MG63 (cell line): ENCODE results near the gene ANKRD34A. TPM values are rescaled to one million over a fixed set of nuclear protein-coding genes. Genes with fewer than 3 reads are reported as not detected.

Experiments
- DNase-seq: peaks from one replicate; pipeline ENCODE4 v3.0.0-alpha.2; 2020
- H3K27me3 ChIP-seq: fragments of 250-450 bp; sonication (Bioruptor Pico); 2 replicates; pipeline ENCODE4 v1.5.1; 2020; ENCODE audit warnings: mild to moderate bottlenecking, moderate library complexity
- H3K36me3 ChIP-seq: fragments of 250-450 bp; sonication (Bioruptor Pico); 2 replicates; pipeline ENCODE4 v1.5.1; 2020; ENCODE audit warnings: mild to moderate bottlenecking, moderate library complexity
- H3K4me3 ChIP-seq: fragments of 250-450 bp; sonication (Bioruptor Pico); 2 replicates; pipeline ENCODE4 v1.5.1; 2020; ENCODE audit warnings: mild to moderate bottlenecking, moderate library complexity
- H3K9me3 ChIP-seq: fragments of 250-450 bp; sonication (Bioruptor Pico); 2 replicates; pipeline ENCODE4 v1.5.1; 2020; ENCODE audit warnings: mild to moderate bottlenecking, moderate library complexity
- total RNA-seq: library from RNA; depleted of rRNA; stranded (reverse); fragments of >200 nt; shearing (Covaris generic); gene quantifications from 2 replicates; pipeline ENCODE4 v1.2.3, GENCODE V29; 2014; ENCODE audit warnings: low replicate concordance; rRNA removed

The ANKRD34A gene
- 0.30 TPM in 1 of 2 replicates, not detected in the other for total RNA-seq

DNA sequence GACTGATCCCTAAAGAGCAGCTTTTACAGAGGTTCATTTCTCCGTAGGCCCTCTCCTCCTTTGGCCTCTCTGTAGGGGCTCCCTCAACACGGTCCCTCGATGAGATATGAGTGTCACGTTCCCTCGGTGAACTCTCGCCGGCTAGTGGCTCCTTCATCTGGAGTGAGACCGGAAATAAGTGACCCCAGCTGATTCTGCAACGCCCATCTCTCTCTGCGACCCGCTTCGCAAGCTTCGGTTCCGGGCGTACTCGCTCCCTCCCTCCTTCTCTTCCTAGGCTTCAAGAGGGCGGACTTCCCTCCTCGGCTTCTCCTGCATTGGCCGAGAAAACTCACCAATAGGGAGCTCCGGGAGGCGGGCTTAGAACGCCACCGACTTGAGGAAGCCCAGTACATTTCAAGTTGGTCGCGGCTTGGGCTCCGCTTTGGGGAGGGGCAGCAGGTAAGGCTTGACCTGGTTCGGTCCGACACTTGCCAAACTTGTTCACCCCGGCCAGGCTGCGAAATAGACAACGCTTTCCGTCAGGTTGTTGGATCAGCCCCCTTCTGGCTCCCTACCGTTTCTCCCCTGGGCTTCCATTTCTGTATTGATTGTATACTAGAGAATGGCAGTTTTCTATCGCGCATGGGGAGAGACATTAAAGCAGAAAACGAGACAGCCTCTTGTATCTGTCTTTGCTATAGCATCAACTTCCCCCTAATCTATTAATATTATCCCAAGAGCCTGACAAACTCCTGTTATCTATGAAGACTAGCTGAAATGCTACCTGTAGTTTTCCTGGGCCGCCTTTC, at the start of gene ANKRD34A, which contains the start of gene POLR3GL:
TSS of gene ANKRD34A (minus strand) at position 248 of the 791 bp plus-strand sequence. CDS start 2,816 bp downstream, outside the sequence.
TSS of gene POLR3GL (plus strand) at position 363 of the 791 bp plus-strand sequence. CDS start 10,176 bp downstream, outside the sequence.
- Histone ChIP-seq H3K27me3 (no peaks in the 10 kb centered on the region), H3K9me3 (peaks cover 8% of the 10 kb centered on the region; the same call in 1 of the 2 replicates), H3K36me3 (no peaks in the 10 kb centered on the region)

GRCh38 chr1:146013559-146013922, 49.2 kb upstream of the ANKRD34A start:
- Histone ChIP-seq H3K9me3 (no peaks in the 10 kb centered on the region), H3K4me3 (no peak overlapping the region), H3K27me3 (no peaks in the 10 kb centered on the region), H3K36me3 (no peaks in the 10 kb centered on the region)
- no peak for DNase-seq

More for the DNA sequence above, at the start of gene ANKRD34A, which contains the start of gene POLR3GL:
- peak; percentile 95 for DNase-seq
- H3K4me3 ChIP-seq, result peak within 1 kb of the TSS; percentile 91

GRCh38 chr1:146012703-146013558, 48.6 kb upstream of the ANKRD34A start:
- no peaks in the 10 kb centered on the region for H3K36me3 ChIP-seq
- no peak overlapping the region for H3K4me3 ChIP-seq
- no peaks in the 10 kb centered on the region for H3K9me3 ChIP-seq
- no peaks in the 10 kb centered on the region for H3K27me3 ChIP-seq
- DNase-seq, result peak; percentile 38

GRCh38 chr1:146010126-146010738, 45.9 kb upstream of the ANKRD34A start:
- Histone ChIP-seq H3K27me3 (no peaks in the 10 kb centered on the region), H3K36me3 (no peaks in the 10 kb centered on the region), H3K4me3 (no peak overlapping the region), H3K9me3 (no peaks in the 10 kb centered on the region)
- DNase-seq, result no peak

GRCh38 chr1:146007489-146008133, 43.2 kb upstream of the ANKRD34A start:
- Histone ChIP-seq H3K9me3 (no peaks in the 10 kb centered on the region), H3K36me3 (no peaks in the 10 kb centered on the region), H3K4me3 (no peak overlapping the region), H3K27me3 (no peaks in the 10 kb centered on the region)
- no peak for DNase-seq

GRCh38 chr1:146001709-146002108, 37.3 kb upstream of the ANKRD34A start:
- DNase-seq, result no peak
- H3K36me3 ChIP-seq, result no peaks in the 10 kb centered on the region
- no peaks in the 10 kb centered on the region for H3K27me3 ChIP-seq
- no peak overlapping the region for H3K4me3 ChIP-seq
- H3K9me3 ChIP-seq, result no peaks in the 10 kb centered on the region

DNA sequence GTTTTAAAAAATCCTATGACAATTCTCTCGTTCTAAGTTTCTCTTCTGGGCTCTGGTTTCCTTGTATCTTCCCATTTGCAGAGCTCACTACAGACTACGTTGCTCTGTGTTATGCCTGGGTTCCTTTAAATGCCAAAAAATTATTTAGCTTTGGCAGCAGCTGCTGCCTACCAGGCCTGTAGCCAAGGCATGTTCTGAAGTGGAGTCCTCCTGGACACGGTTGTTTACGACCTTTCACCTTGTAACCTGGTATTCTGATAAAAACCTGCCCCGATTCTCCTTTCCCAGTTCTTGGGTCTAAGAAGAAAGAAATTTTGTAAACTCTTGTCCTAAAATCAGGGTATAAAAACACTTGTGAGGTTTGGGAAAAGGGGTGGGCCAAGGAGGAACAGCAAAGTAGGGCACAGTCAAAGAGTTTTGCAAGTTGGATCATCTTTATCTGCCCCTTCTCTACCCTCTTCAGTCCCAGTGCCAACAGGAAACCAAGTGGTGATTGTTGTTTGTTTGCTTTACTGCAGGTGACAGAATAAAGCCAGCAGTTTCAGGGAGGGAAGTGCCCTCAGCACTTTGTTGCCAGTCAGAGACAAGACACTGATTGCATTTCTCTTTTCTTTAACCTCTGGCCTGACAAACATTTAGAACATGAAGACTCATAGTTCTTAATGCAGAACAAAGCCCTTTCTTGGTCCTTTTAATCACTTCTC, 35.1 kb upstream of the ANKRD34A start:
- H3K36me3 ChIP-seq, result peaks cover 8% of the 10 kb centered on the region
- no peaks in the 10 kb centered on the region for H3K27me3 ChIP-seq
- H3K9me3 ChIP-seq, result no peaks in the 10 kb centered on the region
- no peak overlapping the region for H3K4me3 ChIP-seq
- DNase-seq, result peak; percentile 23

DNA sequence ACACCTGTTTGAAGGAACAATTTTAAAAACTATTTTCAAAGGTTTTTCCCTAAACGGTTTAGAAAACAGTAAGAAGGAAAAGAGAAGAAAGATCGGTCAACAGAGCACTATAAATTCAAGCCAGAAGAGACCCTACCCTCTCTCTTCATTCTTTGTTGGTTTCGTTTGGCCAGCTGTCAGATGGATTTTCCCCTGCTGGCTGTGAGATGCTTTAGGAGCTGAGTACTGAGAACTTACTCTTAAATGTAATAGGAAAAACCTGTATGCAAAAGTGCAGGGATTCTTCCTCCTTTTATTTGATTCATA, 33.3 kb upstream of the ANKRD34A start:
- Histone ChIP-seq H3K4me3 (no peak overlapping the region; the same call in 1 of the 2 replicates), H3K36me3 (peaks cover 26% of the 10 kb centered on the region), H3K27me3 (no peaks in the 10 kb centered on the region), H3K9me3 (no peaks in the 10 kb centered on the region)
- no peak for DNase-seq

GRCh38 chr1:145997016-145997717, 32.8 kb upstream of the ANKRD34A start:
- Histone ChIP-seq H3K9me3 (no peaks in the 10 kb centered on the region), H3K36me3 (peaks cover 28% of the 10 kb centered on the region), H3K4me3 (peak overlapping the region; percentile 56), H3K27me3 (no peaks in the 10 kb centered on the region)
- DNase-seq, result no peak

DNA sequence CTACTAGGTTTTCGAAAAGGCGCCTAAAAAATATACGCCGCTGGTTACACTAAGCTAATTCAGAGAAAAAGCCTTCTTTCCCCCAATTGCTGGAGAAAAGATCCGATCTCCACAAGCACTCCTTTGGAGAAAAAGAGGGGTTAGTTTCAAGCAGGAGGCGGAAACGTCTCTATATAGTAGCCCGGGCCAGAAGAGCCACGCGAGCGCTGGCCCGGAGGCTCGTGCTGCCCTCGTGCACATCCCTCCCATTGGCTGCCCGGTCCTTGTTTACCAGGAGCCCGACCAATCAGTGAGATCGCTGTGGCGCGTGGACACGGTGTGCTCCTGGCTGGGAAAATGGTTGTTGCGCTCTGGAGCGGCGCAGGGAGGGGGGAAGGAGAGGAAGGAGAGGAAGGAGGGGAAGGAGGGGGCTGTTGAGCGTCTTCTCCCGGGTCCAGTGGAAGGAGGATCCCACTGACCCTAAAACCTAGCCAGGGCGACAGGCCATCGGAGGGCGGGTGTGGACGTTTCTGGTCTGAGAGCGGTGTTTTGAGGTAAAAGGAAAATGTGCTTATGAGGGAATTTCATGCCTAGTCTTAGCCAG, 32.1 kb upstream of the ANKRD34A start, which contains the start of gene TXNIP:
TSS of gene TXNIP (minus strand) at position 147 of the 583 bp plus-strand sequence. CDS start 313 bp downstream, outside the sequence.
- H3K4me3 ChIP-seq, result peak within 1 kb of the TSS; percentile 56
- H3K27me3 ChIP-seq, result no peaks in the 10 kb centered on the region

DNA sequence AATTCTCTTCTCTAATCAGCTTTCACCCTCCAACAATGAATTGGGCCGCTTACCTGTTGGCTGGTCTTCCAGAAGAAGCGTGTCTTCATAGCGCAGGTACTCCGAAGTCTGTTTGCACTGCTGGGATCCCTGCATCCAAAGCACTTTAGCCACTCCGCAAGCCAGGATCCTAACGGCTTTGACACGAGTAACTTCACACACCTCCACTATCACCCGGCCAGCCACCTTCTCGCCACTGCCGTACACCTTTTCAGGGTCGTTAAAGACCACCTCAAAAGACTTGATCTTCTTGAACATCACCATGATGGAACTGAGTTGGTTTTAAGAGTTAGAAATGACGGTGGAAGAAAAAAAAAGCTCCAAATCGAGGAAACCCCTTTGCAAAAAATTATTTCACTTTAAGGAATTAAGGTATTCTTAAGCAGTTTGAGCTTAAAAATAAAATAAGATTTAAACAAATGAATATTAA, 31.6 kb upstream of the ANKRD34A start:
- Histone ChIP-seq H3K27me3 (no peaks in the 10 kb centered on the region), H3K36me3 (peaks cover 28% of the 10 kb centered on the region), H3K4me3 (peak overlapping the region; percentile 56), H3K9me3 (no peaks in the 10 kb centered on the region)
- no peak for DNase-seq

More for the DNA sequence above, 32.1 kb upstream of the ANKRD34A start, which contains the start of gene TXNIP:
- peaks cover 28% of the 10 kb centered on the region for H3K36me3 ChIP-seq
- peak; percentile 99 for DNase-seq
- no peaks in the 10 kb centered on the region for H3K9me3 ChIP-seq

DNA sequence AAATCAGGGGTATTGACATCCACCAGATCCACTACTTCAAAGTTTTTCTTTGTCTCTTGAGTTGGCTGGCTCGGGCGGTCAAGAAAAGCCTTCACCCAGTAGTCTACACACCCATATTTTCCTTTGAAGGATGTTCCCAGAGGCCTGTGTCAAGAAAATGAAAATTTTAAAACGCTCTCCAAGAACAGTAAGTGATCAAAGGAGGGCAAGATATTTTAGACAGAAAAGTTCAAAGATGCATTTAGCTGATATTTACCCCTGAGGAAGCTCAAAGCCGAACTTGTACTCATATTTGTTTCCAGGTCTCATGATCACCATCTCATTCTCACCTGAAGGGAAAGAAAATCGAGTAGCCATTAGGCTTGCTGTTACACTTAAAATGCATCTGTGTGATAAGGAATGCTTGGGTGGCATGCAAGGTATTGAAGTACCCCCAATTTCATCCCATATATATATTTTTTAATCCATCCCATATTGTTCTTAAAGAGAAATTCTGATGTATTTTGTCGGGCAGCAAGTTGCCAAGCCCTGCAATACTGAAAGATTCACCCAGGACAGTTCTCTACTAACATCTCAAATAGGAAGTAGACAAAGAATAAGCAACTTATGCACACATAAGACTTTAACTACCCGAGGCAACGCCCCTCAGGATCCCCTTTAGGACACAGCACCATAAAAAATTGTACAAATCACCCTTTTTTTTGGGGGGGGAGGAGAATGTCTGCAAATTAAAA, 30.9 kb upstream of the ANKRD34A start:
- peaks cover 28% of the 10 kb centered on the region for H3K36me3 ChIP-seq
- DNase-seq, result no peak
- H3K9me3 ChIP-seq, result no peaks in the 10 kb centered on the region
- no peaks in the 10 kb centered on the region for H3K27me3 ChIP-seq
- H3K4me3 ChIP-seq, result peak overlapping the region; percentile 56

- no peak for DNase-seq
- peak overlapping the region; percentile 56 for H3K4me3 ChIP-seq
- H3K27me3 ChIP-seq, result no peaks in the 10 kb centered on the region
- peaks cover 28% of the 10 kb centered on the region for H3K36me3 ChIP-seq
- H3K9me3 ChIP-seq, result no peaks in the 10 kb centered on the region
Observed at GRCh38 chr1:145994391-145995120, 30.2 kb upstream of the ANKRD34A start.
